Measurements from ENCODE around the gene WIPF2.
"Not testable (repeated sequence)": the region's sequence is repeated elsewhere in the genome, so short reads cannot be mapped to it uniquely, and the experiment has no call there.

WIPF2 gene

GRCh38 chr17:40301315-40301714 is 82.2 kb downstream of the WIPF2 start:
- DNase-seq, result no peak

GRCh38 chr17:40303009-40303657 is 84.0 kb downstream of the WIPF2 start:
- DNase-seq, result peak; percentile 17

- DNase-seq, result no peak
These were observed 84.8 kb downstream of the WIPF2 start for GRCh38 chr17:40303708-40304551.

- not testable (repeated sequence) for DNase-seq
These were observed 85.4 kb downstream of the WIPF2 start for GRCh38 chr17:40304552-40304863.

GRCh38 chr17:40304866-40305265 is 85.8 kb downstream of the WIPF2 start:
- not testable (repeated sequence) for DNase-seq

- DNase-seq, result no peak
These were observed 87.3 kb downstream of the WIPF2 start for GRCh38 chr17:40306395-40306794.

GRCh38 chr17:40307001-40307730 is 88.1 kb downstream of the WIPF2 start:
- DNase-seq, result peak; percentile 9

GRCh38 chr17:40307740-40308239 is 88.7 kb downstream of the WIPF2 start:
- no peak for DNase-seq

- DNase-seq, result peak; percentile 33
These were observed 90.2 kb downstream of the WIPF2 start, which contains the start of gene RARA for GRCh38 chr17:40309031-40309948. Gene RARA (plus strand): TSS chr17:40309180. CDS start chr17:40331219, 22,039 bp downstream.

- no peak for DNase-seq
These were observed 90.9 kb downstream of the WIPF2 start for GRCh38 chr17:40309949-40310510.

GRCh38 chr17:40310882-40311391 is 91.8 kb downstream of the WIPF2 start:
- no peak for DNase-seq

- DNase-seq, result no peak
These were observed 92.5 kb downstream of the WIPF2 start for GRCh38 chr17:40311575-40311974.

- DNase-seq, result no peak
These were observed 93.1 kb downstream of the WIPF2 start for GRCh38 chr17:40312131-40312731.

- no peak for DNase-seq
These were observed 94.0 kb downstream of the WIPF2 start for GRCh38 chr17:40312893-40313667.

GRCh38 chr17:40313668-40314583 is 94.8 kb downstream of the WIPF2 start:
- DNase-seq, result no peak

GRCh38 chr17:40314584-40314956 is 95.5 kb downstream of the WIPF2 start:
- peak; percentile 20 for DNase-seq

GRCh38 chr17:40315206-40315605 is 96.1 kb downstream of the WIPF2 start:
- DNase-seq, result no peak

GRCh38 chr17:40315678-40316570 is 96.8 kb downstream of the WIPF2 start:
- DNase-seq, result no peak

All from NCI-H146 (cell line).